HG03571 (cell line): ENCODE results near the gene GPR139.

Experiments
- ATAC-seq: cut with Tn5 transposase; IDR thresholded peaks from one replicate; pipeline ENCODE4 v1.9.1; 2021; ENCODE audit not compliant: unreplicated experiment

GPR139 gene

GRCh38 chr16:20056436-20056835 lies 17.3 kb downstream of the GPR139 start:
- ATAC-seq = no peak

- ATAC-seq = no peak
Observed at GRCh38 chr16:20053336-20053735, 20.4 kb downstream of the GPR139 start.

- ATAC-seq = no peak
Observed at GRCh38 chr16:20051611-20052010, 22.1 kb downstream of the GPR139 start.

- ATAC-seq = no peak
Observed at GRCh38 chr16:20051147-20051546, 22.5 kb downstream of the GPR139 start.

GRCh38 chr16:20049831-20050230 lies 23.9 kb downstream of the GPR139 start:
- ATAC-seq = no peak

GRCh38 chr16:20045886-20046285 lies 27.8 kb downstream of the GPR139 start:
- no peak for ATAC-seq

- ATAC-seq = no peak
Observed at GRCh38 chr16:20042848-20043247, 30.8 kb downstream of the GPR139 start.

- ATAC-seq = no peak
Observed at GRCh38 chr16:20041924-20042596, 31.6 kb downstream of the GPR139 start.

- no peak for ATAC-seq
Observed at GRCh38 chr16:20040011-20040410, 33.7 kb downstream of the GPR139 start.

- no peak for ATAC-seq
Observed at GRCh38 chr16:20029611-20030010, 44.1 kb downstream of the GPR139 start.

- no peak for ATAC-seq
Observed at GRCh38 chr16:20026361-20027072, 47.2 kb downstream of the GPR139 start.

GRCh38 chr16:20023190-20023589 lies 50.5 kb downstream of the GPR139 start:
- no peak for ATAC-seq

- ATAC-seq = no peak
Observed at GRCh38 chr16:20020976-20021375, 52.7 kb downstream of the GPR139 start.

- no peak for ATAC-seq
Observed at GRCh38 chr16:20020083-20020482, 53.6 kb downstream of the GPR139 start.

GRCh38 chr16:20016234-20016633 lies 57.5 kb downstream of the GPR139 start:
- ATAC-seq = no peak

- ATAC-seq = no peak
Observed at GRCh38 chr16:20004931-20005330, 68.8 kb downstream of the GPR139 start.

GRCh38 chr16:20002936-20003335 lies 70.8 kb downstream of the GPR139 start:
- no peak for ATAC-seq

GRCh38 chr16:20001856-20002707 lies 71.6 kb downstream of the GPR139 start:
- no peak for ATAC-seq

GRCh38 chr16:19997734-19998133 lies 76.0 kb downstream of the GPR139 start:
- ATAC-seq = no peak

- ATAC-seq = no peak
Observed at GRCh38 chr16:19997264-19997663, 76.4 kb downstream of the GPR139 start.

GRCh38 chr16:19994466-19995170 lies 79.1 kb downstream of the GPR139 start:
- no peak for ATAC-seq
